SK-N-SH (cell line): Measurements from ENCODE around the gene STARD7. TPM values are rescaled to one million over a fixed set of nuclear protein-coding genes. Genes with fewer than 3 reads are reported as not detected.

Experiments used
- CTCF ChIA-PET: fragments of 300-600, 350-600 bp; formaldehyde crosslinking; extraction: SDS; loops from one replicate; lab custom pipeline; 2021; lab: Yijun Ruan, JAX
- POLR2A ChIA-PET: fragments of 350-600 bp; sonication (Branson Sonifier 250); formaldehyde crosslinking; extraction: SDS; loops from one replicate; lab custom pipeline; 2020; ENCODE audit warnings: antibody characterized with exemption, inconsistent platforms; lab: Yijun Ruan, JAX
- DNase-seq: peaks from one replicate; pipeline ENCODE4 v3.0.0; 2012
- H2AFZ ChIP-seq: fragments of 200-600 bp; sonication (generic); 2 replicates; pipeline ENCODE4 v1.8.1; 2016; ENCODE audit warnings: antibody characterized with exemption, mild to moderate bottlenecking, low read depth
- H3F3A ChIP-seq: fragments of 200-600 bp; sonication (generic); replicated peaks from 2 replicates; pipeline ENCODE3; 2016; ENCODE audit warnings: antibody characterized with exemption, mild to moderate bottlenecking; ENCODE audit not compliant: insufficient read depth
- H3K27ac ChIP-seq, 2 experiments: fragments of 200-500 bp in 1 of 2; fragments of 200-600 bp in 1 of 2; sonication (Bioruptor generic) in 1 of 2; sonication (generic), shearing (Covaris generic) in 1 of 2; 2 replicates each; pipeline versions ENCODE4 v1.5.1 to v1.6.1; 2014 to 2016; ENCODE audit warnings: low read depth in 2 of 2, inconsistent platforms in 1 of 2, low read length in 1 of 2, mild to moderate bottlenecking in 1 of 2, mixed read lengths in 1 of 2
- H3K27me3 ChIP-seq: fragments of 200-600 bp; sonication (generic), shearing (Covaris generic); 2 replicates; pipeline ENCODE4 v1.6.1; 2016; ENCODE audit warnings: mixed run types; ENCODE audit not compliant: insufficient read depth
- H3K36me3 ChIP-seq, 2 experiments: fragments of 200-500 bp in 1 of 2; fragments of 200-600 bp in 1 of 2; sonication (Bioruptor generic) in 1 of 2; sonication (generic) in 1 of 2; replicated peaks in 1 of 2; 2 replicates each; pipeline versions ENCODE3 to v1.5.1; 2014 to 2016; ENCODE audit warnings: low read length in 1 of 2, mild to moderate bottlenecking in 1 of 2; ENCODE audit not compliant: insufficient read depth in 2 of 2, control insufficient read depth in 1 of 2
- H3K4me1 ChIP-seq, 2 experiments: fragments of 200-500 bp in 1 of 2; fragments of 200-600 bp in 1 of 2; sonication (Bioruptor generic) in 1 of 2; sonication (generic), shearing (Covaris generic) in 1 of 2; 2 replicates each; pipeline versions ENCODE4 v1.5.1 to v1.6.1; 2014 to 2016; ENCODE audit warnings: low read depth in 1 of 2, low read length in 1 of 2, mixed run types in 1 of 2; ENCODE audit not compliant: insufficient read depth in 2 of 2, control insufficient read depth in 1 of 2
- H3K4me2 ChIP-seq: fragments of 200-600 bp; sonication (generic), shearing (Covaris generic); 2 replicates; pipeline ENCODE4 v1.6.1; 2017; ENCODE audit warnings: mixed run types
- H3K4me3 ChIP-seq, 2 experiments: fragments of 200-500 bp in 1 of 2; fragments of 200-600 bp in 1 of 2; sonication (Bioruptor generic) in 1 of 2; sonication (generic), shearing (Covaris generic) in 1 of 2; 2 replicates each; pipeline versions ENCODE4 v1.5.1 to v1.8.1; 2014 to 2016; ENCODE audit warnings: low read depth in 2 of 2, inconsistent platforms in 1 of 2, low read length in 1 of 2, mild to moderate bottlenecking in 1 of 2, mixed read lengths in 1 of 2, moderate library complexity in 1 of 2
- H3K79me2 ChIP-seq: fragments of 200-600 bp; sonication (generic); 2 replicates; pipeline ENCODE4 v1.8.1; 2017; ENCODE audit warnings: mild to moderate bottlenecking; ENCODE audit not compliant: insufficient read depth
- H3K9ac ChIP-seq: fragments of 200-600 bp; sonication (generic); 2 replicates; pipeline ENCODE4 v1.6.1; 2017; ENCODE audit warnings: mixed run types
- H3K9me2 ChIP-seq: fragments of 200-600 bp; sonication (generic); 2 replicates; pipeline ENCODE4 v1.6.1; 2017; ENCODE audit warnings: mixed run types
- H3K9me3 ChIP-seq: fragments of 200-600 bp; sonication (generic); 2 replicates; pipeline ENCODE4 v1.6.1; 2017; ENCODE audit warnings: mixed run types, mild to moderate bottlenecking, moderate library complexity
- H4K20me1 ChIP-seq: fragments of 200-600 bp; sonication (generic); 2 replicates; pipeline ENCODE4 v1.6.1; 2017; ENCODE audit warnings: mild to moderate bottlenecking, mixed run types; ENCODE audit not compliant: insufficient read depth
- CHD2 ChIP-seq: fragments of 150-350 bp; IDR thresholded peaks from 2 replicates; pipeline ENCODE4 v1.6.1; 2018; ENCODE audit warnings: low read length; ENCODE audit not compliant: partially characterized antibody
- ELF1 ChIP-seq: IDR thresholded peaks from 2 replicates; pipeline ENCODE4 v1.4.0; 2012
- FOSL2 ChIP-seq: IDR thresholded peaks from 2 replicates; pipeline ENCODE4 v1.4.0; 2012; ENCODE audit warnings: low read depth, mild to moderate bottlenecking, moderate library complexity, borderline replicate concordance
- FOXM1 ChIP-seq: IDR thresholded peaks from 2 replicates; pipeline ENCODE4 v1.4.0; 2012; ENCODE audit warnings: low read depth, mild to moderate bottlenecking
- GABPA ChIP-seq: IDR thresholded peaks from 2 replicates; pipeline ENCODE4 v1.4.0; 2012; ENCODE audit warnings: low read depth, mild to moderate bottlenecking
- GATA2 ChIP-seq: sonication (generic); formaldehyde crosslinking; IDR thresholded peaks from 2 replicates; pipeline ENCODE4 v1.5.0; 2020; ENCODE audit warnings: mild to moderate bottlenecking, missing genetic modification reagents
- IRF3 ChIP-seq: fragments of 150-350 bp; IDR thresholded peaks from 2 replicates; pipeline ENCODE4 v1.6.1; 2016; ENCODE audit warnings: mild to moderate bottlenecking, low read depth, low read length
- JUND ChIP-seq: IDR thresholded peaks from 2 replicates; pipeline ENCODE4 v1.4.0; 2012
- MXI1 ChIP-seq: IDR thresholded peaks from 2 replicates; pipeline ENCODE4 v1.6.1; 2012; ENCODE audit warnings: mild to moderate bottlenecking, low read depth, low read length, improper control_type of control experiment
- NFIC ChIP-seq: IDR thresholded peaks from 2 replicates; pipeline ENCODE4 v1.4.0; 2012; ENCODE audit warnings: borderline replicate concordance
- NRF1 ChIP-seq: IDR thresholded peaks from 2 replicates; pipeline ENCODE4 v1.6.1; 2012; ENCODE audit warnings: low read depth, mild to moderate bottlenecking, low read length
- POLR2AphosphoS5 ChIP-seq: IDR thresholded peaks from 2 replicates; pipeline ENCODE4 v1.6.1; 2012; ENCODE audit warnings: low read depth, low read length
- REST ChIP-seq: IDR thresholded peaks from 2 replicates; pipeline ENCODE4 v1.6.1; 2012; ENCODE audit warnings: mild to moderate bottlenecking, low read depth, low read length, moderate library complexity
- RXRA ChIP-seq: IDR thresholded peaks from 2 replicates; pipeline ENCODE4 v1.4.0; 2012; ENCODE audit warnings: low read depth, mild to moderate bottlenecking, borderline replicate concordance
- SIN3A ChIP-seq: IDR thresholded peaks from 2 replicates; pipeline ENCODE4 v1.6.1; 2012; ENCODE audit warnings: low read depth, mild to moderate bottlenecking, low read length, moderate library complexity, borderline replicate concordance
- SMC3 ChIP-seq: IDR thresholded peaks from 2 replicates; pipeline ENCODE4 v1.6.1; 2012; ENCODE audit warnings: low read depth, low read length, improper control_type of control experiment
- TAF1 ChIP-seq: IDR thresholded peaks from 2 replicates; pipeline ENCODE4 v1.6.1; 2012; ENCODE audit warnings: low read depth, mild to moderate bottlenecking, low read length, moderate library complexity, borderline replicate concordance
- TCF12 ChIP-seq: IDR thresholded peaks from 2 replicates; pipeline ENCODE4 v1.4.0; 2012
- TEAD4 ChIP-seq: IDR thresholded peaks from 2 replicates; pipeline ENCODE4 v1.4.0; 2012; ENCODE audit warnings: mild to moderate bottlenecking, borderline replicate concordance; ENCODE audit not compliant: insufficient read depth
- USF1 ChIP-seq: IDR thresholded peaks from 2 replicates; pipeline ENCODE4 v1.4.0; 2012; ENCODE audit warnings: low read depth, borderline replicate concordance
- YY1 ChIP-seq: IDR thresholded peaks from 2 replicates; pipeline ENCODE4 v1.4.0; 2012; ENCODE audit warnings: low read depth, mild to moderate bottlenecking
- ZBTB33 ChIP-seq: IDR thresholded peaks from 2 replicates; pipeline ENCODE4 v1.4.0; 2012; ENCODE audit warnings: low read depth, borderline replicate concordance
- WGBS: methylation state at CpG from one replicate; pipeline ENCODE4 v1.1.6; 2017; ENCODE audit warnings: low lambda C conversion rate; 5-methylcytosine and 5-hydroxymethylcytosine counted together
- polyA plus RNA-seq, 3 experiments: library from polyadenylated mRNA; depleted of rRNA; stranded (reverse); fragments of >200 nt; gene quantifications; 2 replicates each; pipeline ENCODE4 v1.2.3, GENCODE V29; 2012

The STARD7 gene
- polyA plus RNA-seq, 1 of the 3 experiments (the other 2 are of a cell fraction): 36.1 TPM

GRCh38 chr2:96231316-96231715 lies 22.7 kb upstream of the STARD7 start:
- DNase-seq: no peak
- Histone ChIP-seq H3K4me2 (no peak overlapping the region), H3K4me3 (no peak overlapping the region), H3K9me2 (no peaks in the 10 kb centered on the region), H3K9ac (no peak overlapping the region), H3K4me1 (no peaks in the 10 kb centered on the region; a peak in 1 of 4 replicates), H3K9me3 (no peaks in the 10 kb centered on the region), H3F3A (no peaks in the 10 kb centered on the region), H3K79me2 (peaks cover 13% of the 10 kb centered on the region; the same call in 1 of the 2 replicates), H2AFZ (no peak overlapping the region), H4K20me1 (no peaks in the 10 kb centered on the region), H3K27me3 (no peaks in the 10 kb centered on the region), H3K36me3 (no peaks in the 10 kb centered on the region), H3K27ac (no peak overlapping the region)
- CTCF ChIA-PET: interaction anchor here (2.2 kb wide), 1 partner anchor 29 kb away, joined by 8 read pairs; no protein-coding TSS in a partner anchor
- WGBS: 95% methylated on average over 4 of the region's 4 CpGs
- POLR2A ChIA-PET: no interaction called here
- no peak for TF ChIP-seq IRF3
- no peak for TF ChIP-seq FOXM1
- no peak for TF ChIP-seq JUND
- no peak for TF ChIP-seq MXI1
- TF ChIP-seq ELF1: no peak
- TF ChIP-seq POLR2AphosphoS5: no peak
- TF ChIP-seq SMC3: no peak
- TF ChIP-seq TEAD4: no peak
- no peak for TF ChIP-seq YY1
- TF ChIP-seq FOSL2: no peak
- no peak for TF ChIP-seq USF1
- no peak for TF ChIP-seq ZBTB33

GRCh38 chr2:96225016-96225533 lies 16.4 kb upstream of the STARD7 start:
- Histone ChIP-seq H3K4me3 (no peak overlapping the region), H3K36me3 (no peaks in the 10 kb centered on the region)
- CTCF ChIA-PET: interaction anchor here (1.1 to 1.3 kb wide), 2 partner anchors 51 to 232 kb away, joined by 3 to 4 read pairs; no protein-coding TSS in a partner anchor
- TF ChIP-seq GABPA: no peak
- no peak for TF ChIP-seq TCF12
- TF ChIP-seq RXRA: no peak
- TF ChIP-seq GATA2: no peak
- no peak for TF ChIP-seq JUND
- no peak for TF ChIP-seq NRF1
- no peak for TF ChIP-seq TAF1
- no peak for TF ChIP-seq SIN3A
- no peak for TF ChIP-seq REST
- no peak for TF ChIP-seq NFIC
- no peak for TF ChIP-seq CHD2

More at GRCh38 chr2:96225016-96225533, 16.4 kb upstream of the STARD7 start:
- H3K9ac ChIP-seq: no peak overlapping the region
- peaks cover 10% of the 10 kb centered on the region; the same call in 1 of the 2 replicates for H3K79me2 ChIP-seq
- no peaks in the 10 kb centered on the region for H3K9me3 ChIP-seq
- no peak overlapping the region for H3K27ac ChIP-seq
- H3K4me1 ChIP-seq: no peaks in the 10 kb centered on the region; a peak in 1 of 4 replicates
- POLR2A ChIA-PET: no interaction called here
- no peak overlapping the region for H3K4me2 ChIP-seq
- WGBS: 86% methylated on average over 3 of the region's 3 CpGs
- H3K9me2 ChIP-seq: no peaks in the 10 kb centered on the region
- H3F3A ChIP-seq: no peaks in the 10 kb centered on the region
- H3K27me3 ChIP-seq: no peaks in the 10 kb centered on the region
- no peak overlapping the region for H2AFZ ChIP-seq
- H4K20me1 ChIP-seq: no peaks in the 10 kb centered on the region
- DNase-seq: no peak
